ACHN (cell line): Measurements from ENCODE around the gene MBD3L2B.
"Not testable (repeated sequence)": the region's sequence is repeated elsewhere in the genome, so short reads cannot be mapped to it uniquely, and the experiment has no call there.

Experiments
- DNase-seq: peaks from one replicate; pipeline ENCODE4 v3.0.0-alpha.2; 2015
- in situ Hi-C: cut with HindIII; loops from 2 replicates; pipeline ENCODE4 v1.10.0; 2017; ENCODE audit warnings: low sequenced_read_pairs, low pct_ligation_motif_present, low pct_unique_long_range_greater_than_20kb

Gene MBD3L2B

GRCh38 chr19:7021331-7021730 lies at the start of gene MBD3L2B:
Gene MBD3L2B (minus strand): TSS chr19:7021431. CDS start chr19:7021397, 34 bp downstream.
- DNase-seq, in situ Hi-C loops: not testable (repeated sequence)

GRCh38 chr19:7069904-7070226 lies 48.6 kb upstream of the MBD3L2B start:
- DNase-seq: peak; percentile 1
- in situ Hi-C loops: no loop called here

- in situ Hi-C loops: no loop called here
These were observed 48.0 kb upstream of the MBD3L2B start, which contains the start of gene ZNF557 for GRCh38 chr19:7069042-7069903. Gene ZNF557 (plus strand): TSS chr19:7069703. CDS start chr19:7075075, 5,372 bp downstream.

GRCh38 chr19:7068599-7068998 lies 47.4 kb upstream of the MBD3L2B start:
- in situ Hi-C loops: no loop called here
- no peak for DNase-seq

More at GRCh38 chr19:7069042-7069903, 48.0 kb upstream of the MBD3L2B start, which contains the start of gene ZNF557:
- peak; percentile 93 for DNase-seq

- DNase-seq: no peak
- in situ Hi-C loops: no loop called here
These were observed 46.5 kb upstream of the MBD3L2B start for GRCh38 chr19:7067716-7068115.

- DNase-seq, in situ Hi-C loops: not testable (repeated sequence)
These were observed 45.9 kb upstream of the MBD3L2B start for GRCh38 chr19:7067122-7067521.

GRCh38 chr19:7063764-7064418 lies 42.7 kb upstream of the MBD3L2B start:
- in situ Hi-C loops: no loop called here

GRCh38 chr19:7063339-7063738 lies 42.1 kb upstream of the MBD3L2B start:
- in situ Hi-C loops: no loop called here
- no peak for DNase-seq

More at GRCh38 chr19:7063764-7064418, 42.7 kb upstream of the MBD3L2B start:
- DNase-seq: no peak

GRCh38 chr19:7059977-7060376 lies 38.7 kb upstream of the MBD3L2B start:
- in situ Hi-C loops, DNase-seq: not testable (repeated sequence)

GRCh38 chr19:7058576-7058975 lies 37.3 kb upstream of the MBD3L2B start, which contains the start of gene MBD3L3:
Gene MBD3L3 (minus strand): TSS chr19:7058676. CDS start chr19:7058605, 71 bp downstream.
- DNase-seq, in situ Hi-C loops: not testable (repeated sequence)

- in situ Hi-C loops, DNase-seq: not testable (repeated sequence)
These were observed 35.1 kb upstream of the MBD3L2B start for GRCh38 chr19:7056371-7056770.

- in situ Hi-C loops, DNase-seq: not testable (repeated sequence)
These were observed 34.4 kb upstream of the MBD3L2B start for GRCh38 chr19:7055679-7056078.

GRCh38 chr19:7054635-7055368 lies 33.6 kb upstream of the MBD3L2B start:
- DNase-seq, in situ Hi-C loops: not testable (repeated sequence)

- DNase-seq, in situ Hi-C loops: not testable (repeated sequence)
These were observed 31.7 kb upstream of the MBD3L2B start for GRCh38 chr19:7052896-7053295.

- in situ Hi-C loops, DNase-seq: not testable (repeated sequence)
These were observed 30.2 kb upstream of the MBD3L2B start for GRCh38 chr19:7051421-7051820.

GRCh38 chr19:7049021-7049420 lies 27.8 kb upstream of the MBD3L2B start, which contains the start of gene MBD3L2:
Gene MBD3L2 (plus strand): TSS chr19:7049321. CDS start chr19:7049374, 53 bp downstream.
- DNase-seq, in situ Hi-C loops: not testable (repeated sequence)

- in situ Hi-C loops, DNase-seq: not testable (repeated sequence)
These were observed 20.3 kb upstream of the MBD3L2B start for GRCh38 chr19:7041563-7041962.

GRCh38 chr19:7040079-7040478 lies 18.8 kb upstream of the MBD3L2B start, which contains the start of gene MBD3L4:
Gene MBD3L4 (minus strand): TSS chr19:7040179. CDS start chr19:7040144, 35 bp downstream.
- in situ Hi-C loops, DNase-seq: not testable (repeated sequence)
